NCI-H345 treated with DMSO at 0.1 percent for 48 hours (cell line): ENCODE measurements around the gene ZNF343.
A peak's percentile ranks its signal among the peaks of the same experiment; 100 is the strongest.

Experiments
- DNase-seq: peaks from one replicate; lab custom pipeline; 2025; ENCODE audit not compliant: unreplicated experiment; lab: John Stamatoyannopoulos, UW

ZNF343 gene

GRCh38 chr20:2475850-2476741 lies 32.6 kb downstream of the ZNF343 start:
- DNase-seq, result no peak

- DNase-seq, result no peak
Measured at GRCh38 chr20:2473516-2473915, 35.2 kb downstream of the ZNF343 start.

- DNase-seq, result peak; percentile 99
Measured at GRCh38 chr20:2470423-2471193, 38.1 kb downstream of the ZNF343 start, which contains the start of gene SNRPB. Gene SNRPB, minus strand, starts transcription at chr20:2470789. Its CDS starts 99 bp downstream, at chr20:2470690.

- DNase-seq, result peak; percentile 16
Measured at GRCh38 chr20:2469991-2470422, 38.7 kb downstream of the ZNF343 start.

- no peak for DNase-seq
Measured at GRCh38 chr20:2468581-2469407, 39.9 kb downstream of the ZNF343 start.

DNA sequence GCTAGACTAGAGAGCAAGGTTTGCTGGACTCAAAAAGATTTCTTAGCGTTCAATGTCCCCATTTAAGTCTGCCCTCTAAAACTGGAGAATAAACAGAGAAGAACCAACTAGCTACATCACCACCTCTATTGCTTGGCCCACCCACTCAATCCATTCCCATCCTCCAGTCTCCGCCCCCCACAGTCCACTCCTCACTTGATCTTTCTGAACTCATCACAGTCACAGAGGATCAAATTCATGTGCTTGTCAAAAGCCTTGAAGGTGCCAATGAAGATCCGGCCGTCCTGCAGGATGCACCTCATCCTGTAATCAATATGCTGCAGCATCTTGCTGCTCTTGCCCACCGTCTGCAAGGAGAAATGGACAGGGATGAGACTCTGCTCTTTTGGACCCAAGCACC lies 41.3 kb downstream of the ZNF343 start:
- no peak for DNase-seq

DNA sequence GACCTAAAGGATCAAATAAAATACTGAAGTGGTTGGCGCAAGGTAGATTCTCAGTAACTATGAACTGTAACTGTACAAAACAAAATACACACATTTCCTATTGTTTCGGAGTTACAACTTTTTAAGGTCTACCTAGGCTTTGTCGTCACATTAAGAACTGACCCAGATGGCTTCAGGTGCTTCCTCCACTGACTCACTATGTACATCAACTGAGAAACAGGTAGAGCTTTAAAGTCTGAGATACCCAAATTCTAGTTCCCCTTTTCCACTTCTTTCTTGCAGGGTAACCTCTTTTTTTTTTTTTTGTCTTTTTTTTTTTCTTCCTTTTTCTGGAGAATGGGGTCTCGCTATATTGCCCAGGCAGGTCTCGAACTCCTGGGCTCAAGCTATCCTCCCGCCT lies 43.6 kb downstream of the ZNF343 start:
- DNase-seq, result no peak

DNA sequence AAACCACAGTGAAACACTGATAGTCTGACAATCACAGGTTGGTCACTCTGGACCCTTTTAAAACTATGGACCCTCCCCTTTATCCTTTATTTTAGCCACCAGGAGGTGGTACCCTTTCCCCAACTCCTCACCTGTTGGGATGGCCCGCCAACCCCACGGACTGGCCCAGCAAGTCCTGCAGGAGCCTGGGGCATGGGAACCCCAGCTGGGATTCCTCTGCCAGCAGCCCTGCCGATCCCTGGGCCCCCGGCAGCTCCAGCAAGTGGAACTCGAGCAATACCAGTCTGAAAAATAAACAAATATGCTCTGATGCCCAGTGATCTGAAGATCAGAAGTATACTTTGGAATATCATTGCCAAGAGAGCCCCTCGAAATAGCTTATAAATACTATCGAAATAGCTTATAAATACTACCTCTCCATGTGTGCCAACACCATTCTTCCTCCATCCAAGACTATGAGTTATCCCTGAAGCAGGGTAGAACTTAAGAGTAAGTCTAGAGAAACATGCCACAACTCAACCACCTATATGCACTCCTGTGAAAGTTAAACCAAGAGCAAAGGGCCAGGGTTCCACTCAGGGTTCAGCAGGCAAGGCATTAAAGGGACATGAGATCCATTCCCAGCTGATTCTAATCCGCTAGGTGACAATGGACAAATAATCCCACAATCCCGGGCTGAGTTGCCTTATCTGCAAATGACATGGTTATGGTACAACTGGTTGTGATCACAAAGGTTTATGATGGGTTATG lies 44.9 kb downstream of the ZNF343 start:
- DNase-seq, result no peak

DNA sequence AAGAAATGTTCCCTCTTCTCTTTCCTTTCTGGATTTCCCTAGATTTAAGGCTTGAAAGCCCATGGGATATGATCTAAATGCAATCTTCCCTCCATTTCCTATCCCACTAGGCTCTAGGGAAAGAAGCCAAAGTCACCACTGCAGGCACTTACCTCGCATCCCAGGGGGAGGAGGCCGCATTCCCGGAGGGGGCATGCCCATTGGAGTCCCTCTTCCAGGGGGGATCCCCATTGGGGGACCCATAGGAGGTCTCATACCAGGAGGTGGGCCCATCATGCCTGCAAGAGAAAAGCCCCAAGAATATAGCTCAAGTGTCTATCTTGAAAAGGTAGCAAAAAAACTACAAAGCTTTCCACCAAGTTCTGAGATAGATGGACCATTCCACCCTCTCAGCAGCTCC lies 46.2 kb downstream of the ZNF343 start:
- no peak for DNase-seq

DNA sequence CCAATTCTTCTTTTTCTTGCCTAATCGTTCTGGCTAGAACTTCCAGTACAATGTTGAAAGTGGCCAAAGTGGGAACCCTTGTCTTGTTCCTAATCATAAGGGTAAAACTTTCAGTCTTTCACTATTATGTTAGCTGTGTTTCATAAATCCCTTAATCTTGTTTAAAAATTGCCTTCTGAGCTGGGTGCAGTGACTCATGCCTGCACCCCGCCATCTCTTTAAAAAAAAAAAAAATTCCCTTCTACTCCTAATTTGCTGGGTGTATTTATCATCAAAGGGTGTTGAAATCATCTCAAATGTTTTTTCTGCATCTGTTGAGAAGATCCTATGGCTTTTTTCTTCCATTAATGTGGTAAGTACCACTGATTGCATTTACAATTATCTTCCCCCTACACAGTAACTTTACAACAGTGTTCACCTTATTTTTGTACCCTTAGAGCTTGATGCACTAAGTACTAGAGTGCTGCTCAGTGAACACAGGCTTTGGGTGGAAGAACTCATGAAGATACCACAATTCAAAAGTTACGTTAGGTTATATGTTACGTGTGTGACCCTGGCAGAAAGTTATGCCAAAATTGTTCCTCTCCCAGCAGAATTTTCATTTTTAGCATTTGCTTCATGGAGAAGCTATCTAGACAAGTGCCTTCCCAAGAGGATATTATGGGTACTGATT lies 47.8 kb downstream of the ZNF343 start:
- DNase-seq, result no peak

GRCh38 chr20:2459981-2460751 lies 48.5 kb downstream of the ZNF343 start:
- DNase-seq, result no peak

DNA sequence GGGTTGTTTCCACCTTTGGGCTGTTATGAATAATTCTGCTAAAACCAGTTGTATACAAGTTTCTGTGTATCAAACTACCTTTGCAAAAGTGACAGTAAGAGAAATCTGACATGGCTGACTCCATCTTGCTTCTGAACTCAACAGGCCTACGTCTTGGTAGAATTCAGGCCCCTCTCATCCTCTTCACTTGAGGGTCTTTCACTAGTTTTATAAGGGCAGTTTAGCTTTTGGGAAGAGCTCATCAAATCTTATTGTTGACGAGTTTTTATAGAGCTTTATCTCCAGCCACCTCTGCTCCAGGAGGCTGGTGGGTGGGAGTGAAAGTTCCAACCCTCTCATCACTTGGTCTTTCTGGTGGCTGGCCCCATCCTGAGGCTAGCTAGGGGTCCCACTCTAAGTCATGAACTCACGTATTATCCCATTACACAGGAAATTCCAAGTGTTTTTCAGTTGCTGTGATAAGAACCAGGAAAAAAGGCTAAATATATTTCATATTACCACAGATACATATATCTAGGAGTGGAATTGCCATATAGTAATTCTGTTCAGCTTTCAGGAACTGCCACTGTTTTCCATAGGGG lies 49.7 kb downstream of the ZNF343 start:
- DNase-seq, result no peak

GRCh38 chr20:2455771-2456497 lies 52.8 kb downstream of the ZNF343 start:
- DNase-seq, result no peak

DNA sequence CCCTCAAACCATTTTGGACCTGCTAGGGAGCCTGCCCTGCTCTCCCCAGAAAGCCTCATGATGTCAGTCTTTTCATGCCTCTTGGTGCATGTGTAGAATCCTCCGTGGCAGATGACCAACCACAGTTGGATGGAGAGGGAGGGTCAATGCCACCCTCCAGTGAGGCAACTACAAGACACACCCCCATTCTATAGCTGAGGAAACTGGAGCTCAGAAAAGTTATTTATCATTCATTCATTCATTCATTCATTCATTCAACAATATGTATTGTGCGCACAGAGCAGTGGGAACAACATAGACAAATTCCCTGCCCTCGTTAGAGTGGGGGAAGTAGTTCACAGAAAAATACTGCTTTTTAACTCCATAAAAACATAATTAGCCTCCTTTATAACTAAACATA lies 54.9 kb downstream of the ZNF343 start:
- no peak for DNase-seq

GRCh38 chr20:2451939-2452732 lies 56.6 kb downstream of the ZNF343 start:
- DNase-seq, result peak; percentile 63

- DNase-seq, result no peak
Measured at GRCh38 chr20:2451422-2451821, 57.3 kb downstream of the ZNF343 start.

GRCh38 chr20:2449386-2449785 lies 59.3 kb downstream of the ZNF343 start:
- DNase-seq, result no peak
